Calu3 (cell line): ENCODE results near the gene DNAH6. TPM values are rescaled to one million over a fixed set of nuclear protein-coding genes. Genes with fewer than 3 reads are reported as not detected.

Source experiments
- BruUV-seq: library from RNA; stranded (reverse); fragments of 400-500 nt; replicated peaks from 2 replicates; lab custom pipeline; 2021; lab: Mats Ljungman, UMichigan
- CTCF ChIA-PET: fragments of 300-600 bp; sonication (Branson Sonifier 250); formaldehyde crosslinking; loops from one replicate; lab custom pipeline; 2022; ENCODE audit warnings: antibody characterized with exemption; lab: Charles Lee
- DNase-seq: peaks from one replicate; pipeline ENCODE4 v3.0.0; 2022
- H3K27ac Mint-ChIP-seq: one replicate; pipeline ENCODE4 v1.8.0; 2022; ENCODE audit warnings: mixed read lengths; ENCODE audit not compliant: unreplicated experiment
- H3K27me3 Mint-ChIP-seq: one replicate; pipeline ENCODE4 v1.8.0; 2022; ENCODE audit warnings: mixed read lengths; ENCODE audit not compliant: unreplicated experiment
- H3K36me3 Mint-ChIP-seq: one replicate; pipeline ENCODE4 v1.8.0; 2022; ENCODE audit warnings: mild to moderate bottlenecking, moderate library complexity, mixed read lengths; ENCODE audit not compliant: insufficient read depth, unreplicated experiment
- H3K4me1 Mint-ChIP-seq: one replicate; pipeline ENCODE4 v1.8.0; 2022; ENCODE audit warnings: mild to moderate bottlenecking, low read depth, mixed read lengths; ENCODE audit not compliant: unreplicated experiment
- H3K4me3 Mint-ChIP-seq: one replicate; pipeline ENCODE4 v1.8.0; 2022; ENCODE audit warnings: mild to moderate bottlenecking, low read depth, moderate library complexity, mixed read lengths; ENCODE audit not compliant: unreplicated experiment
- H3K9me3 Mint-ChIP-seq: one replicate; pipeline ENCODE4 v1.8.0; 2022; ENCODE audit warnings: low read depth, mixed read lengths; ENCODE audit not compliant: unreplicated experiment
- CTCF ChIP-seq: fragments of 200-600 bp; IDR thresholded peaks from one replicate; pipeline ENCODE4 v1.8.0; 2022; ENCODE audit warnings: antibody characterized with exemption; ENCODE audit not compliant: unreplicated experiment
- intact Hi-C: fragments of 100-400 bp; cut with micrococcal nuclease; formaldehyde crosslinking; loops from one replicate; pipeline ENCODE4 v1.10.0; 2022; ENCODE audit not compliant: unreplicated experiment
- total RNA-seq: library from RNA; stranded (reverse); gene quantifications from 2 replicates; pipeline ENCODE4 v1.2.3, GENCODE V29; 2022

The DNAH6 gene
- total RNA-seq, 1 experiment from 2014 or later: 1.3 TPM

- no peak for TF ChIP-seq CTCF
- Mint-ChIP-seq H3K9me3 (peaks cover 3% of the 10 kb centered on the region), H3K27ac (no peak overlapping the region), H3K4me3 (no peak overlapping the region), H3K36me3 (no peaks in the 10 kb centered on the region), H3K4me1 (no peaks in the 10 kb centered on the region), H3K27me3 (no peaks in the 10 kb centered on the region)
- intact Hi-C loops: no loop called here
- no TSS peak for BruUV-seq
- no peak for DNase-seq
- CTCF ChIA-PET: interaction anchor here (0.9 kb wide), 1 partner anchor 93 kb away, joined by 3 read pairs; no protein-coding TSS in a partner anchor
Measured at GRCh38 chr2:84832772-84833461, 316.6 kb downstream of the DNAH6 start.

GRCh38 chr2:84833481-84834150 lies 317.3 kb downstream of the DNAH6 start:
- intact Hi-C loops: no loop called here
- H3K4me3 Mint-ChIP-seq: no peak overlapping the region

GRCh38 chr2:84836215-84836614 lies 319.9 kb downstream of the DNAH6 start:
- DNase-seq: no peak
- H3K9me3 Mint-ChIP-seq: peaks cover 3% of the 10 kb centered on the region
- H3K27ac Mint-ChIP-seq: no peak overlapping the region
- no peaks in the 10 kb centered on the region for H3K36me3 Mint-ChIP-seq
- CTCF ChIA-PET: no interaction called here
- intact Hi-C loops: no loop called here
- no peak overlapping the region for H3K4me3 Mint-ChIP-seq
- BruUV-seq: no TSS peak
- H3K4me1 Mint-ChIP-seq: peaks cover 10% of the 10 kb centered on the region
- no peak for TF ChIP-seq CTCF
- H3K27me3 Mint-ChIP-seq: peaks cover 17% of the 10 kb centered on the region

More at GRCh38 chr2:84833481-84834150, 317.3 kb downstream of the DNAH6 start:
- BruUV-seq: no TSS peak
- CTCF ChIA-PET: interaction anchor here (0.9 kb wide), 1 partner anchor 92 kb away, joined by 3 read pairs; no protein-coding TSS in a partner anchor
- no peak for DNase-seq
- Mint-ChIP-seq H3K36me3 (no peaks in the 10 kb centered on the region), H3K9me3 (peaks cover 3% of the 10 kb centered on the region), H3K27me3 (no peaks in the 10 kb centered on the region), H3K27ac (no peak overlapping the region), H3K4me1 (no peaks in the 10 kb centered on the region)
- TF ChIP-seq CTCF: no peak

GRCh38 chr2:84838434-84839145 lies 322.3 kb downstream of the DNAH6 start:
- no peak for TF ChIP-seq CTCF
- intact Hi-C loops: no loop called here
- CTCF ChIA-PET: no interaction called here
- no peak for DNase-seq
- Mint-ChIP-seq H3K4me3 (no peak overlapping the region), H3K27me3 (peaks cover 26% of the 10 kb centered on the region), H3K36me3 (no peaks in the 10 kb centered on the region), H3K27ac (no peak overlapping the region), H3K9me3 (peaks cover 3% of the 10 kb centered on the region), H3K4me1 (peaks cover 10% of the 10 kb centered on the region)
- no TSS peak for BruUV-seq
